Liver (tissue), 3 donors: ENCODE data around the gene CSHL1.
"Not testable (repeated sequence)": the region's sequence is repeated elsewhere in the genome, so short reads cannot be mapped to it uniquely, and the experiment has no call there.

ENCODE experiments used
- JUND ChIP-seq, 2 donors: IDR thresholded peaks; 2 replicates each; pipeline ENCODE4 v1.6.1; 2016; ENCODE audit warnings: antibody characterized with exemption in 2 of 2
- TAF1 ChIP-seq: conservative IDR thresholded peaks from 2 replicates; pipeline ENCODE4 v1.6.1; 2016; ENCODE audit warnings: antibody characterized with exemption, mild to moderate bottlenecking
- TF ChIP-seq, protein P1 (sequence below): fragments of 150-350 bp; IDR thresholded peaks from 2 replicates; pipeline ENCODE4 v1.5.1; 2017; ENCODE audit warnings: improper control_type of control experiment, low read depth, low read length; ENCODE audit not compliant: missing input control
- TF ChIP-seq, protein P2 (sequence below): IDR thresholded peaks from 2 replicates; pipeline ENCODE4 v1.6.1; 2016; ENCODE audit warnings: antibody characterized with exemption, mild to moderate bottlenecking
- TF ChIP-seq, protein P3 (sequence below): IDR thresholded peaks from 2 replicates; pipeline ENCODE4 v1.6.1; 2016; ENCODE audit warnings: antibody characterized with exemption
- TF ChIP-seq, protein P4 (sequence below): IDR thresholded peaks from 2 replicates; pipeline ENCODE4 v1.6.1; 2016; ENCODE audit warnings: antibody characterized with exemption
- donor health status: healthy.
- donor health status: healthy.

DNA sequence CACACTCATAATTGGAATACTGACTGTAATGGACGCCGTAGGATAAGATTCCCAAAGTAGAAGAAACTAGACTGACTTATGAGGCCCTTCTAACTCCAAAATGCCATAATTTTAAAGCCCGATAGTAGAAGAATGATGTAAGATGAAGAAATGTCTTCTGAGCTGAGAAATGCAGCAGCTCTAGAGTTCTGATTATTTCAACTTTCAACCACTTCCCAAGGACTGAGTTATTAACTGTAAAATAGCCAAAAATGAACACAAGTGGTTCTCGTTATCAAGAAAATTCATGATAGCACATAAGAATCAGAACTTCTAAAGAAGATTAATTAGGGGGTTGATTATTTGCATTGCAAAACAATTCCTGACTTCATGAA is 40.8 kb downstream of the CSHL1 start:
- TF ChIP-seq, protein P1, sequence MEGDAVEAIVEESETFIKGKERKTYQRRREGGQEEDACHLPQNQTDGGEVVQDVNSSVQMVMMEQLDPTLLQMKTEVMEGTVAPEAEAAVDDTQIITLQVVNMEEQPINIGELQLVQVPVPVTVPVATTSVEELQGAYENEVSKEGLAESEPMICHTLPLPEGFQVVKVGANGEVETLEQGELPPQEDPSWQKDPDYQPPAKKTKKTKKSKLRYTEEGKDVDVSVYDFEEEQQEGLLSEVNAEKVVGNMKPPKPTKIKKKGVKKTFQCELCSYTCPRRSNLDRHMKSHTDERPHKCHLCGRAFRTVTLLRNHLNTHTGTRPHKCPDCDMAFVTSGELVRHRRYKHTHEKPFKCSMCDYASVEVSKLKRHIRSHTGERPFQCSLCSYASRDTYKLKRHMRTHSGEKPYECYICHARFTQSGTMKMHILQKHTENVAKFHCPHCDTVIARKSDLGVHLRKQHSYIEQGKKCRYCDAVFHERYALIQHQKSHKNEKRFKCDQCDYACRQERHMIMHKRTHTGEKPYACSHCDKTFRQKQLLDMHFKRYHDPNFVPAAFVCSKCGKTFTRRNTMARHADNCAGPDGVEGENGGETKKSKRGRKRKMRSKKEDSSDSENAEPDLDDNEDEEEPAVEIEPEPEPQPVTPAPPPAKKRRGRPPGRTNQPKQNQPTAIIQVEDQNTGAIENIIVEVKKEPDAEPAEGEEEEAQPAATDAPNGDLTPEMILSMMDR = not testable (repeated sequence)
- TF ChIP-seq, protein P2, sequence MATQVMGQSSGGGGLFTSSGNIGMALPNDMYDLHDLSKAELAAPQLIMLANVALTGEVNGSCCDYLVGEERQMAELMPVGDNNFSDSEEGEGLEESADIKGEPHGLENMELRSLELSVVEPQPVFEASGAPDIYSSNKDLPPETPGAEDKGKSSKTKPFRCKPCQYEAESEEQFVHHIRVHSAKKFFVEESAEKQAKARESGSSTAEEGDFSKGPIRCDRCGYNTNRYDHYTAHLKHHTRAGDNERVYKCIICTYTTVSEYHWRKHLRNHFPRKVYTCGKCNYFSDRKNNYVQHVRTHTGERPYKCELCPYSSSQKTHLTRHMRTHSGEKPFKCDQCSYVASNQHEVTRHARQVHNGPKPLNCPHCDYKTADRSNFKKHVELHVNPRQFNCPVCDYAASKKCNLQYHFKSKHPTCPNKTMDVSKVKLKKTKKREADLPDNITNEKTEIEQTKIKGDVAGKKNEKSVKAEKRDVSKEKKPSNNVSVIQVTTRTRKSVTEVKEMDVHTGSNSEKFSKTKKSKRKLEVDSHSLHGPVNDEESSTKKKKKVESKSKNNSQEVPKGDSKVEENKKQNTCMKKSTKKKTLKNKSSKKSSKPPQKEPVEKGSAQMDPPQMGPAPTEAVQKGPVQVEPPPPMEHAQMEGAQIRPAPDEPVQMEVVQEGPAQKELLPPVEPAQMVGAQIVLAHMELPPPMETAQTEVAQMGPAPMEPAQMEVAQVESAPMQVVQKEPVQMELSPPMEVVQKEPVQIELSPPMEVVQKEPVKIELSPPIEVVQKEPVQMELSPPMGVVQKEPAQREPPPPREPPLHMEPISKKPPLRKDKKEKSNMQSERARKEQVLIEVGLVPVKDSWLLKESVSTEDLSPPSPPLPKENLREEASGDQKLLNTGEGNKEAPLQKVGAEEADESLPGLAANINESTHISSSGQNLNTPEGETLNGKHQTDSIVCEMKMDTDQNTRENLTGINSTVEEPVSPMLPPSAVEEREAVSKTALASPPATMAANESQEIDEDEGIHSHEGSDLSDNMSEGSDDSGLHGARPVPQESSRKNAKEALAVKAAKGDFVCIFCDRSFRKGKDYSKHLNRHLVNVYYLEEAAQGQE = not testable (repeated sequence)
- TF ChIP-seq, protein P3, sequence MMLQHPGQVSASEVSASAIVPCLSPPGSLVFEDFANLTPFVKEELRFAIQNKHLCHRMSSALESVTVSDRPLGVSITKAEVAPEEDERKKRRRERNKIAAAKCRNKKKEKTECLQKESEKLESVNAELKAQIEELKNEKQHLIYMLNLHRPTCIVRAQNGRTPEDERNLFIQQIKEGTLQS = not testable (repeated sequence)
- not testable (repeated sequence) for TF ChIP-seq TAF1; JUND (IDR thresholded peaks at IDR 0.05)
- TF ChIP-seq, protein P4, sequence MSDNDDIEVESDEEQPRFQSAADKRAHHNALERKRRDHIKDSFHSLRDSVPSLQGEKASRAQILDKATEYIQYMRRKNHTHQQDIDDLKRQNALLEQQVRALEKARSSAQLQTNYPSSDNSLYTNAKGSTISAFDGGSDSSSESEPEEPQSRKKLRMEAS = not testable (repeated sequence)
